Measurements from ENCODE around the gene MAP2.

Gene MAP2

GRCh38 chr2:209423562-209424198, at the start of gene MAP2:
Gene MAP2, plus strand, starts transcription at chr2:209424047. Its CDS starts 229,124 bp downstream, at chr2:209653171.
- peak; percentile 40 to 76 for DNase-seq

- no peak for DNase-seq
These were observed 47.2 kb upstream of the MAP2 start for GRCh38 chr2:209376686-209377085.

- DNase-seq: no peak
These were observed 43.6 kb upstream of the MAP2 start for GRCh38 chr2:209380293-209380692.

GRCh38 chr2:209381091-209381490, 42.8 kb upstream of the MAP2 start:
- DNase-seq: no peak

GRCh38 chr2:209382775-209383174, 41.1 kb upstream of the MAP2 start:
- no peak for DNase-seq

- DNase-seq: no peak
These were observed 40.6 kb upstream of the MAP2 start for GRCh38 chr2:209383212-209383611.

- no peak for DNase-seq
These were observed 36.5 kb upstream of the MAP2 start for GRCh38 chr2:209387389-209387788.

- DNase-seq: no peak
These were observed 35.3 kb upstream of the MAP2 start for GRCh38 chr2:209388446-209389037.

- DNase-seq: no peak
These were observed 34.7 kb upstream of the MAP2 start for GRCh38 chr2:209389171-209389618.

GRCh38 chr2:209390839-209391238, 33.0 kb upstream of the MAP2 start:
- no peak for DNase-seq

GRCh38 chr2:209391776-209392401, 32.0 kb upstream of the MAP2 start:
- no peak for DNase-seq

- DNase-seq: no peak
These were observed 28.6 kb upstream of the MAP2 start for GRCh38 chr2:209395229-209395628.

GRCh38 chr2:209395652-209396051, 28.2 kb upstream of the MAP2 start:
- no peak for DNase-seq

- DNase-seq: no peak
These were observed 25.4 kb upstream of the MAP2 start for GRCh38 chr2:209398463-209398862.

GRCh38 chr2:209401788-209402187, 22.1 kb upstream of the MAP2 start:
- DNase-seq: no peak

GRCh38 chr2:209411296-209411695, 12.6 kb upstream of the MAP2 start:
- DNase-seq: no peak

- no peak for DNase-seq
These were observed 12.1 kb upstream of the MAP2 start for GRCh38 chr2:209411718-209412117.

- DNase-seq: no peak
These were observed 10.4 kb upstream of the MAP2 start for GRCh38 chr2:209413311-209414014.

- DNase-seq: no peak
These were observed 6.9 kb upstream of the MAP2 start for GRCh38 chr2:209416913-209417312.

- DNase-seq: no peak
These were observed 1.6 kb upstream of the MAP2 start for GRCh38 chr2:209422191-209422754.

- DNase-seq: peak in 1 of 2 donors; percentile 6
These were observed 403 bp downstream of the MAP2 start for GRCh38 chr2:209424199-209424701.

- no peak for DNase-seq
These were observed 1.1 kb downstream of the MAP2 start for GRCh38 chr2:209424781-209425470.

Data from stimulated activated CD4-positive, alpha-beta T cell treated with anti-CD3 and anti-CD28 coated beads, Interleukin-2, amount 100 ng/mL, for 24 hours (primary cell).